ENCODE results near the gene CIRBP.

The CIRBP gene

GRCh38 chr19:1255186-1256161 is 13.7 kb upstream of the CIRBP start:
- Histone ChIP-seq H4K20me1 (ENCODE audit: insufficient read depth, low read length) (peaks cover 11% of the 10 kb centered on the region; the same call in 1 of the 2 replicates), H3K4me2 (ENCODE audit: low read length) (no peak overlapping the region), H3K36me3 (replicated peaks; ENCODE audit: low read depth, low read length) (peaks cover 58% of the 10 kb centered on the region), H3K27ac (ENCODE audit: low read length) (no peak overlapping the region), H3K9ac (ENCODE audit: low read length) (no peak overlapping the region), H3K4me3 (ENCODE audit: low read length) (no peak overlapping the region), H3K27me3 (ENCODE audit: low read depth, low read length) (no peaks in the 10 kb centered on the region), H3K4me1 (ENCODE audit: low read length) (peaks cover 47% of the 10 kb centered on the region), H3K9me3 (ENCODE audit: insufficient read depth, low read length) (no peaks in the 10 kb centered on the region), H2AFZ (ENCODE audit: low read depth, low read length) (no peak overlapping the region), H3K79me2 (ENCODE audit: low read length) (peaks cover 57% of the 10 kb centered on the region)
- TF ChIP-seq EZH2phosphoT487 (IDR thresholded peaks at IDR 0.05; ENCODE audit: low read depth) (no peak), CTCF (IDR thresholded peaks at IDR 0.05; ENCODE audit: low read depth, low read length) (no peak)

- Histone ChIP-seq H3K9ac (ENCODE audit: low read length) (no peak overlapping the region), H2AFZ (ENCODE audit: low read depth, low read length) (no peak overlapping the region), H3K4me1 (ENCODE audit: low read length) (peaks cover 45% of the 10 kb centered on the region), H3K9me3 (ENCODE audit: insufficient read depth, low read length) (no peaks in the 10 kb centered on the region), H3K4me2 (ENCODE audit: low read length) (no peak overlapping the region), H3K27ac (ENCODE audit: low read length) (no peak overlapping the region), H3K36me3 (replicated peaks; ENCODE audit: low read depth, low read length) (peaks cover 49% of the 10 kb centered on the region), H3K27me3 (ENCODE audit: low read depth, low read length) (no peaks in the 10 kb centered on the region), H3K4me3 (ENCODE audit: low read length) (no peak overlapping the region), H3K79me2 (ENCODE audit: low read length) (peaks cover 43% of the 10 kb centered on the region), H4K20me1 (ENCODE audit: insufficient read depth, low read length) (peaks cover 11% of the 10 kb centered on the region; the same call in 1 of the 2 replicates)
- TF ChIP-seq EZH2phosphoT487 (IDR thresholded peaks at IDR 0.05; ENCODE audit: low read depth) (no peak), CTCF (IDR thresholded peaks at IDR 0.05; ENCODE audit: low read depth, low read length) (no peak)
Measured at GRCh38 chr19:1256646-1257474, 12.3 kb upstream of the CIRBP start.

- no peaks in the 10 kb centered on the region for H3K9me3 ChIP-seq (ENCODE audit: insufficient read depth, low read length)
- no peak overlapping the region for H3K9ac ChIP-seq (ENCODE audit: low read length)
- H3K27ac ChIP-seq (ENCODE audit: low read length), result no peak overlapping the region
- peaks cover 36% of the 10 kb centered on the region for H3K79me2 ChIP-seq (ENCODE audit: low read length)
- H2AFZ ChIP-seq (ENCODE audit: low read depth, low read length), result no peak overlapping the region
- no peak for TF ChIP-seq EZH2phosphoT487 (IDR thresholded peaks at IDR 0.05; ENCODE audit: low read depth)
- TF ChIP-seq CTCF (IDR thresholded peaks at IDR 0.05; ENCODE audit: low read depth, low read length), result no peak
- peaks cover 42% of the 10 kb centered on the region for H3K36me3 ChIP-seq (replicated peaks; ENCODE audit: low read depth, low read length)
- no peak overlapping the region for H3K4me3 ChIP-seq (ENCODE audit: low read length)
- H4K20me1 ChIP-seq (ENCODE audit: insufficient read depth, low read length), result peaks cover 11% of the 10 kb centered on the region; the same call in 1 of the 2 replicates
- H3K27me3 ChIP-seq (ENCODE audit: low read depth, low read length), result no peaks in the 10 kb centered on the region
- H3K4me2 ChIP-seq (ENCODE audit: low read length), result no peak overlapping the region; the same call in 1 of the 2 replicates
- H3K4me1 ChIP-seq (ENCODE audit: low read length), result peaks cover 45% of the 10 kb centered on the region
Measured at GRCh38 chr19:1257475-1258162, 11.5 kb upstream of the CIRBP start.
